Kidney (tissue), 14 donors: ENCODE data around the gene PIGL. TPM values are rescaled to one million over a fixed set of nuclear protein-coding genes. Genes with fewer than 3 reads are reported as not detected.

Experiments used
- DNase-seq, 5 donors: peaks; one replicate each; pipeline ENCODE4 v3.0.0-alpha.2; 2013 to 2020
- FAIRE-seq: peaks from 2 replicates; lab custom pipeline; 2012; peaks lifted over from hg19 to GRCh38; lab: Jason Lieb, UNC
- H3K27ac ChIP-seq, 2 donors: one replicate each; pipeline ENCODE4 v1.7.0; 2013; ENCODE audit warnings: low read depth in 2 of 2, low read length in 2 of 2, inconsistent platforms in 1 of 2
- H3K27me3 ChIP-seq: one replicate; pipeline ENCODE4 v1.7.1; 2013; ENCODE audit warnings: low read length, inconsistent platforms; ENCODE audit not compliant: control insufficient read depth, insufficient read depth
- H3K36me3 ChIP-seq, 3 donors: one replicate each; pipeline versions ENCODE4 v1.7.0 to v1.7.1; 2013; ENCODE audit warnings: low read length in 3 of 3, control low read depth in 1 of 3, inconsistent platforms in 1 of 3; ENCODE audit not compliant: insufficient read depth in 3 of 3, control insufficient read depth in 2 of 3
- H3K4me1 ChIP-seq, 3 donors: one replicate each; pipeline versions ENCODE4 v1.7.0 to v1.7.1; 2013; ENCODE audit warnings: low read length in 3 of 3, inconsistent platforms in 1 of 3, low read depth in 1 of 3; ENCODE audit not compliant: control insufficient read depth in 2 of 3, insufficient read depth in 2 of 3
- H3K4me3 ChIP-seq, 3 donors: one replicate each; pipeline versions ENCODE4 v1.7.0 to v1.8.1; 2013; ENCODE audit warnings: low read length in 3 of 3, control low read depth in 1 of 3, inconsistent platforms in 1 of 3
- H3K9ac ChIP-seq, 3 donors: one replicate each; pipeline versions ENCODE4 v1.7.0 to v1.7.1; 2013; ENCODE audit warnings: low read length in 3 of 3, control low read depth in 1 of 3, inconsistent platforms in 1 of 3
- H3K9me3 ChIP-seq, 3 donors: one replicate each; pipeline versions ENCODE4 v1.7.0 to v1.7.1; 2013; ENCODE audit warnings: low read length in 3 of 3, control low read depth in 1 of 3, inconsistent platforms in 1 of 3; ENCODE audit not compliant: control insufficient read depth in 2 of 3, insufficient read depth in 1 of 3
- intact Hi-C: fragments of 100-400 bp; cut with DNase I; formaldehyde crosslinking; loops from one replicate; pipeline ENCODE4 v1.11.1; 2022
- polyA plus RNA-seq: library from polyadenylated mRNA; stranded (reverse); fragments of 350-450 nt; fragmentation: Illumina TruSeq; extraction: RNeasy Lipid Tissue Mini Kit (QIAGEN cat#74804); gene quantifications from one replicate; pipeline ENCODE4 v1.2.3, GENCODE V29; 2014; ENCODE audit warnings: low read depth, low replicate concordance; ENCODE audit not compliant: insufficient read depth
- total RNA-seq: library from RNA; stranded (reverse); fragmentation: NEBNext Ultra II Directional; extraction: Animal tissue kit (Norgen Biotek cat#: 25700); gene quantifications from one replicate; pipeline ENCODE4 v1.2.1, GENCODE V29; 2021
- TF ChIP-seq, protein P1 (sequence below): IDR thresholded peaks from 3 replicates; pipeline ENCODE4 v1.5.1; 2012; ENCODE audit warnings: mild to moderate bottlenecking, moderate library complexity, borderline replicate concordance; ENCODE audit not compliant: insufficient read depth; ENCODE audit errors: extremely low read depth
- donor health status: control.
- donor health status: control.
- donor health status: control.
- donor health status: control.
- donor health status: control.
- donor health status: DM: yes; HTN: yes; CAD: no.
- donor health status: Normal renal cell carcinoma (clear cell type).

The PIGL gene
- total and polyA plus RNA-seq, 2 donors from 2014 or later, result 13.6 to 33.5 TPM

DNA sequence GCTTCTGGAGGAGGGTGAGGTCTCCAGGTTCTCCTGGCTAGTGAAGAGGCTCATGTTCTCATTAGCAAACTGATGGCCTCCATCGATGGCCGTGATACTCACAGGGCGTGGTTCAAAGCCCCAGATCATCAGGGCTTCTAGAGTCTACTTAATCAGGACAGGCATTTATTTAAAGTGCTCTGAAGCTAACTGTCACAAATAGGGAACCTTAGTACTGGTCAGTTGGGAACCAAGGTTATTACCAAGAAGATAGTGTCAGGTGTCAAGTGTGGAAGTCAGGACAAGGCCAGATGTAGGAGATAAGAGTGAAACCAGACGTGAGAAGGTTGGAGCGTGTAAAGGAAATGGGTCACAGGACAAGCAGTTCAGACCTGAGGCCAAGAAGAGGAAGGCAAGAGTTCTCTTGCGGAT is 56.9 kb downstream of the PIGL start:
- TF ChIP-seq, protein P1, sequence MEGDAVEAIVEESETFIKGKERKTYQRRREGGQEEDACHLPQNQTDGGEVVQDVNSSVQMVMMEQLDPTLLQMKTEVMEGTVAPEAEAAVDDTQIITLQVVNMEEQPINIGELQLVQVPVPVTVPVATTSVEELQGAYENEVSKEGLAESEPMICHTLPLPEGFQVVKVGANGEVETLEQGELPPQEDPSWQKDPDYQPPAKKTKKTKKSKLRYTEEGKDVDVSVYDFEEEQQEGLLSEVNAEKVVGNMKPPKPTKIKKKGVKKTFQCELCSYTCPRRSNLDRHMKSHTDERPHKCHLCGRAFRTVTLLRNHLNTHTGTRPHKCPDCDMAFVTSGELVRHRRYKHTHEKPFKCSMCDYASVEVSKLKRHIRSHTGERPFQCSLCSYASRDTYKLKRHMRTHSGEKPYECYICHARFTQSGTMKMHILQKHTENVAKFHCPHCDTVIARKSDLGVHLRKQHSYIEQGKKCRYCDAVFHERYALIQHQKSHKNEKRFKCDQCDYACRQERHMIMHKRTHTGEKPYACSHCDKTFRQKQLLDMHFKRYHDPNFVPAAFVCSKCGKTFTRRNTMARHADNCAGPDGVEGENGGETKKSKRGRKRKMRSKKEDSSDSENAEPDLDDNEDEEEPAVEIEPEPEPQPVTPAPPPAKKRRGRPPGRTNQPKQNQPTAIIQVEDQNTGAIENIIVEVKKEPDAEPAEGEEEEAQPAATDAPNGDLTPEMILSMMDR, result no peak
- H3K27me3 ChIP-seq, result no peaks in the 10 kb centered on the region
- no peak for DNase-seq
- no peak overlapping the region for H3K9ac ChIP-seq
- no peak overlapping the region for H3K27ac ChIP-seq
- no peaks in the 10 kb centered on the region for H3K36me3 ChIP-seq
- H3K4me1 ChIP-seq, result no peaks in the 10 kb centered on the region
- FAIRE-seq, result no peak
- intact Hi-C loops, result no loop called here
- no peaks in the 10 kb centered on the region for H3K9me3 ChIP-seq
- no peak overlapping the region for H3K4me3 ChIP-seq

DNA sequence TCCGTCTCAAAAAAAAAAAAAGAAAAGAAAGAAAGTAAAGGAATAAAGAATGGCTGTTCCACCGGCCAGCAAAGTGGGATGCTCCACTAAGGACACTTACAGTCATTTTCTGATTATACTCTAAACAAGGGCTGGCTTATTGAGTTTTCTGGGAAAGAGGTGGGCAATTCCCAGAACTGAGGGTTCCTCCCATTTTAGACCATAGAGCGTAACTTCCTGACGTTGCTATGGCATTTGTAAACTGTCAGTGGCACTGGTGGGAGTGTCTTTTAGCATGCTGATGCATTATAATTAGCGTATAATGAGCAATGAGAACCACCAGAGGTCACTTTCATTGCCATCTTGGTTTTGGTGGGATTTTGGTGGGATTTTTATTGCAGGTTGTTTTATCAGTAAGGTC is 58.0 kb downstream of the PIGL start:
- H3K27ac ChIP-seq, result no peak overlapping the region

DNA sequence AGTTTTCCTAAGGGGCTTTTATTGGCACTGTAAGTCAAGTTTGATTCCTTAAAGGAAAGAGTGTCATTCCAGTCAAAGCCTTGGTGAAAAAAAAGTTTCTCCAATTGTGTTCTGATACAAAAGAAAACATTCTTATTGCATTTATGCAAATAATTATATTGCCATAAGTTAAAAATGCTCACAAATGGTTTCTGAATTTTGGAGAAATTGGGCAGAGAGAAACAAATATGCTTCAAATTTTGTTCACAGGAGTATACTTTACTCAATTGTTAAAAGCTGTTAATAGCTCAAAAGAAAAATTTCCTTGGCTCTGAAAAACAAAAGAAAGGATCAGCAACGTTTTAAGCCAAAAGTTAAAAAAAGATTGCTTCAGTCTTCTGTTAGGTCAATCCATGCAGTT is 60.2 kb downstream of the PIGL start:
- TF ChIP-seq, protein P1, result no peak
- no peak overlapping the region for H3K4me3 ChIP-seq
- no peak overlapping the region for H3K9ac ChIP-seq
- no peak overlapping the region for H3K27ac ChIP-seq
- DNase-seq (no peak), FAIRE-seq (no peak)
- H3K4me1 ChIP-seq, result no peaks in the 10 kb centered on the region
- no peaks in the 10 kb centered on the region for H3K36me3 ChIP-seq
- no peaks in the 10 kb centered on the region for H3K27me3 ChIP-seq
- H3K9me3 ChIP-seq, result no peaks in the 10 kb centered on the region
- intact Hi-C loops, result no loop called here

More for the DNA sequence above, 58.0 kb downstream of the PIGL start:
- no peak overlapping the region for H3K4me3 ChIP-seq
- intact Hi-C loops, result no loop called here
- H3K9ac ChIP-seq, result no peak overlapping the region
- no peak for DNase-seq
- H3K9me3 ChIP-seq, result no peaks in the 10 kb centered on the region
- TF ChIP-seq, protein P1, result no peak
- no peaks in the 10 kb centered on the region for H3K36me3 ChIP-seq
- no peaks in the 10 kb centered on the region for H3K27me3 ChIP-seq
- no peaks in the 10 kb centered on the region for H3K4me1 ChIP-seq
- no peak for FAIRE-seq

DNA sequence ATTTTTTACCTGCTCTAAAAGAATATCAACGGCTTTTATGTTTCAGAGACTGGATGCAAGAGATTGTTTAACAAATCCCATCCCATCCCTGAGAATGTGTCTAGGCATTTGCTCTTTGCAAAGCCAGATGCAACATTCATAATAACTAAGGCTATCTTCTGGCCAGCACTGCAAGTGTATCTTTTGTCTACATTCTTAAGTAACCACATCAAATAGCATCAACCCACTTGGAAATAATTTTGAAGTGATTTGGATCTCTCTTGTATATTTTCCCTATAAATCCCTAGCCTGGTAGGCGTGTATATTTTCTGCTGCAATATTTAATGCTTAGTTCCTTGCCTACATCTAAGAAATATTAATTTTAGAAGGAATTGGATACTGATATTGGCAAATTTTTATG is 64.3 kb downstream of the PIGL start:
- Histone ChIP-seq H3K9me3 (no peaks in the 10 kb centered on the region), H3K36me3 (no peaks in the 10 kb centered on the region), H3K9ac (no peak overlapping the region), H3K4me1 (peaks cover 3 to 7% (median 7%) of the 10 kb centered on the region in 3 donors), H3K27ac (no peak overlapping the region), H3K4me3 (no peak overlapping the region), H3K27me3 (no peaks in the 10 kb centered on the region)
- FAIRE-seq, result no peak
- intact Hi-C loops, result no loop called here
- TF ChIP-seq, protein P1, result no peak
- DNase-seq, result no peak
